GM12878 (cell line): ENCODE results near the gene SAFB. TPM values are rescaled to one million over a fixed set of nuclear protein-coding genes. Genes with fewer than 3 reads are reported as not detected.

ENCODE experiments used
- ATAC-seq: fragments of 200-7000 bp; cut with Tn5 transposase; 3 replicates; pipeline ENCODE4 v1.9.1; 2020; ENCODE audit warnings: mild to moderate bottlenecking, moderate library complexity
- BruUV-seq: library from RNA; stranded (reverse); fragments of 400-500 nt; replicated peaks from 2 replicates; lab custom pipeline; 2021; lab: Mats Ljungman, UMichigan
- CTCF ChIA-PET: fragments of 300-600 bp; sonication (Branson Sonifier 250); formaldehyde crosslinking; extraction: SDS; loops from one replicate; lab custom pipeline; 2021; ENCODE audit warnings: inconsistent platforms; lab: Yijun Ruan, JAX
- POLR2A ChIA-PET: fragments of 350-600 bp; formaldehyde crosslinking; extraction: SDS; loops from one replicate; lab custom pipeline; 2021; ENCODE audit warnings: inconsistent platforms; lab: Charles Lee
- RAD21 ChIA-PET: fragments of 300-600 bp; sonication (Branson Sonifier 250); formaldehyde crosslinking; loops from one replicate; lab custom pipeline; 2023; ENCODE audit warnings: antibody characterized with exemption; ENCODE audit not compliant: unreplicated experiment; lab: Charles Lee
- SMC1A ChIA-PET: fragments of 300-600 bp; sonication (Branson Sonifier 250); formaldehyde crosslinking; loops from one replicate; lab custom pipeline; 2023; ENCODE audit not compliant: unreplicated experiment, uncharacterized antibody; lab: Charles Lee
- DNase-seq: peaks from one replicate; pipeline ENCODE4 v3.0.0-alpha.2; 2011; ENCODE audit warnings: low read depth, low spot score
- FAIRE-seq: peaks from 3 replicates; lab custom pipeline; 2011; peaks lifted over from hg19 to GRCh38; lab: Jason Lieb, UNC
- H2AFZ ChIP-seq: 2 replicates; pipeline ENCODE4 v1.6.0; 2011; ENCODE audit warnings: low read depth, low read length, control low read depth; ENCODE audit not compliant: control insufficient read depth
- H3K27ac ChIP-seq: 2 replicates; pipeline ENCODE4 v1.5.1; 2011; ENCODE audit warnings: control low read depth; ENCODE audit not compliant: control insufficient read depth, insufficient read depth
- H3K27me3 ChIP-seq, 2 experiments: replicated peaks in 1 of 2; 2 replicates each; pipeline versions ENCODE4 v1.6.0 to v1.6.1; 2011; ENCODE audit warnings: low read length in 1 of 2; ENCODE audit not compliant: control insufficient read depth in 2 of 2, insufficient read depth in 2 of 2
- H3K36me3 ChIP-seq, 2 experiments: 2 replicates each; pipeline ENCODE4 v1.5.1; 2011; ENCODE audit warnings: low read length in 1 of 2; ENCODE audit not compliant: control insufficient read depth in 2 of 2, insufficient read depth in 2 of 2
- H3K4me1 ChIP-seq: 2 replicates; pipeline ENCODE4 v1.6.1; 2011; ENCODE audit warnings: mild to moderate bottlenecking, low read length, moderate library complexity, mixed read lengths; ENCODE audit not compliant: control insufficient read depth, insufficient read depth
- H3K4me2 ChIP-seq: 2 replicates; pipeline ENCODE4 v1.6.0; 2011; ENCODE audit warnings: control low read depth; ENCODE audit not compliant: control insufficient read depth, insufficient read depth
- H3K4me3 ChIP-seq: fragments of 200-600 bp; sonication (generic); 2 replicates; pipeline ENCODE4 v1.5.1; 2016
- H3K79me2 ChIP-seq: 2 replicates; pipeline ENCODE4 v1.6.0; 2011; ENCODE audit warnings: low read length; ENCODE audit not compliant: control insufficient read depth, insufficient read depth
- H3K9ac ChIP-seq: 2 replicates; pipeline ENCODE4 v1.8.0; 2011; ENCODE audit warnings: low read length, control low read depth, mixed read lengths; ENCODE audit not compliant: control insufficient read depth, insufficient read depth
- H3K9me3 ChIP-seq: replicated peaks from 3 replicates; pipeline ENCODE4 v1.5.1; 2011; ENCODE audit warnings: mild to moderate bottlenecking, low read length; ENCODE audit not compliant: control insufficient read depth, insufficient read depth
- H4K20me1 ChIP-seq: 2 replicates; pipeline ENCODE4 v1.6.0; 2011; ENCODE audit not compliant: control insufficient read depth, insufficient read depth
- CHD2 ChIP-seq: IDR thresholded peaks from 2 replicates; pipeline ENCODE4 v1.6.1; 2011; ENCODE audit warnings: low read depth, low read length, improper control_type of control experiment, borderline replicate concordance
- PAX8 ChIP-seq: fragments of 450-650 bp; IDR thresholded peaks from 2 replicates; pipeline ENCODE4 v1.6.1; 2017; ENCODE audit warnings: mild to moderate bottlenecking, moderate library complexity
- POLR2A ChIP-seq: IDR thresholded peaks from 2 replicates; pipeline ENCODE4 v1.6.1; 2011; ENCODE audit warnings: low read depth, mild to moderate bottlenecking, low read length
- POLR2AphosphoS2 ChIP-seq: IDR thresholded peaks from 2 replicates; pipeline ENCODE4 v1.6.1; 2011; ENCODE audit warnings: low read depth, mild to moderate bottlenecking, low read length, improper control_type of control experiment, moderate library complexity
- POLR2AphosphoS5 ChIP-seq: IDR thresholded peaks from 2 replicates; pipeline ENCODE4 v1.6.1; 2011; ENCODE audit warnings: mild to moderate bottlenecking, low read length, inconsistent platforms
- WGBS: methylation state at CpG from one replicate; pipeline ENCODE4 v1.1.6; 2016; ENCODE audit warnings: low lambda C conversion rate; ENCODE audit not compliant: insufficient replicate concordance, insufficient coverage; ENCODE audit errors: missing lambda C conversion rate; 5-methylcytosine and 5-hydroxymethylcytosine counted together
- in situ Hi-C: fragments of 300-500 bp; cut with MboI; formaldehyde crosslinking; loops from 9 replicates; pipeline ENCODE4 v1.14.3; 2018; ENCODE audit warnings: mixed read lengths
- intact Hi-C: fragments of 100-400 bp; cut with micrococcal nuclease; formaldehyde crosslinking; loops from one replicate; pipeline ENCODE4 v1.14.2; 2022; ENCODE audit not compliant: unreplicated experiment
- polyA plus RNA-seq, 11 experiments: library from polyadenylated mRNA; depleted of rRNA in 4 of 11; unstranded in 6 of 11; stranded (reverse) in 5 of 11; fragments of >200 nt; fragmentation: Nextera tagmentation in 4 of 11; fragmentation: Illumina TruSeq in 1 of 11; extraction: Ambion mirVana in 4 of 11; extraction: Trizol in 1 of 11; gene quantifications; 1 replicate in 1 of 11; 2 replicates in 10 of 11; pipeline versions ENCODE4 v1.2.1 to v1.2.3, GENCODE V29; 2011 to 2016; ENCODE audit warnings: inconsistent platforms in 2 of 11, missing spikeins in 2 of 11, low read depth in 1 of 11
- total RNA-seq, 4 experiments: library from RNA; depleted of rRNA in 3 of 4; stranded (reverse); fragments of >200 nt in 3 of 4; fragmentation: Illumina TruSeq in 1 of 4; extraction: Trizol in 1 of 4; gene quantifications; 2 replicates each; pipeline versions ENCODE4 v1.2.1 to v1.2.3, GENCODE V29; 2013 to 2021

SAFB gene
- total and polyA plus RNA-seq, 10 of the 15 experiments (the other 5 are each of a cell fraction or from before 2014, with no cell fraction given) = 1.6 to 131 (median 61.2) TPM

- Histone ChIP-seq H4K20me1 (no peaks in the 10 kb centered on the region), H3K79me2 (no peaks in the 10 kb centered on the region), H3K9me3 (no peaks in the 10 kb centered on the region; the same call in 2 of the 3 replicates), H3K27me3 (no peaks in the 10 kb centered on the region), H3K4me3 (no peak overlapping the region), H3K36me3 (peaks cover 29 to 47% of the 10 kb centered on the region in 2 experiments), H3K27ac (no peak overlapping the region), H3K4me2 (no peak overlapping the region), H3K4me1 (no peaks in the 10 kb centered on the region), H3K9ac (no peak overlapping the region), H2AFZ (no peak overlapping the region)
- intact Hi-C loops (no loop called here), in situ Hi-C loops (no loop called here)
- no TSS peak for BruUV-seq
- ChIA-PET CTCF (interaction anchor here (1.2 kb wide), 1 partner anchor 18 kb away, joined by 3 read pairs; no protein-coding TSS in a partner anchor), POLR2A (no interaction called here), SMC1A (interaction anchor here (0.6 kb wide), 1 partner anchor 1604 kb away, joined by 3 read pairs; no protein-coding TSS in a partner anchor), RAD21 (no interaction called here)
- FAIRE-seq (no peak), DNase-seq (no peak), ATAC-seq (no peak)
- 96% methylated on average over 35 of the region's 35 CpGs for whole genome bisulfite sequencing
- no peak for TF ChIP-seq PAX8
- TF ChIP-seq POLR2AphosphoS2 = peak; percentile 7; the same call in 1 of the 2 replicates
- peak; percentile 36; the same call in 1 of the 2 replicates for TF ChIP-seq POLR2A
Measured at GRCh38 chr19:5706876-5707573, 84.1 kb downstream of the SAFB start.

DNA sequence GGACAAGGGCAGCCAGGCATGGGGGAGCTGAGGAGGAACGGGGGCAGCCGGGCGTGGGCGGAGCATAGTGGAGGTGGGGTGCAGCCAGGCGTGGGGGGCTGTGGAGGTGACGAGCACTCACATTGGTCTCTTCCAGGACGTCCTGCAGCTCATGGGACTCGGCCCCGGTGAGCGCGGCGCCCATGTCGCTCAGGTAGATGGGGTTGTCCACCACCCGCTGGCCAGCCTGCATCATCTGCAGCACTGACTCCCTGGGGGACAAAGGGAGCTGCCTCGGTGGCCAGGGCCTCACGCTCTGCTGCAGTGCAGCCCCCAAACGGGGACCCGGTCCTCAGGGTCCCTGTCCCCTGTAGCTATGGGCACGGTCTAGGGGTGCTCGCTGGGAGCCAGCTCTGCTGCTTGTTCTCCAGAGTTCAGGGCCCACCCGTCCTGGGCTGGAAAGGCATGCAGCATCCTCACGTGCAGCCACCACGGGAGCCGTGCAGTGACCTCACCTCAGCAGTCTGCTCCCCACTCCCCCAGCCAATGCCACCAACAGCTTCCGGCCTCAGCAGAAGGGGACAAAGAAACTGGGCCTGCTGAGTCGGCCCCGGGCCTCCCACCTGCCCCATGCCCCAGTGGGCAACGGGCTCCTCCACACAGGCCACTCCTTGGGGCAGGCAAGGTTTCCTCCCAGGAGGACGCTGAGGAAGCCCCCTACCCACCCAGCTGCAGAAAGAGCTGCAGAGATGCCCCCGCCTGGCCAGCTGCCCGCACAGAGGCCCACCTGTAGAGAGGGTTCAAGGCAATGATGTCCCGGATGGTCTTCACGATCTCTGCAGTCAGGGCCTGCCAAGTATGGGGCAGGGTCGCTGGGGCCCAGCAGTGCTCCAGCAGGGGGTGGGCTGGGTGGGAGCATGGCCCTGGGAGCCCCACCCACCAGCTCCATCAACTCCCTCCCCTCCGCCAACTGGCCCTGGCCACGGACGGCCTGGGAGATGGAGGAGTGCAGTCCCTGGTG lies 85.0 kb downstream of the SAFB start:
- H3K4me3 ChIP-seq = no peak overlapping the region
- BruUV-seq = no TSS peak
- H3K4me2 ChIP-seq = no peak overlapping the region
- no peaks in the 10 kb centered on the region for H3K79me2 ChIP-seq
- SMC1A ChIA-PET = interaction anchor here (0.6 kb wide), 1 partner anchor 1603 kb away, joined by 3 read pairs; no protein-coding TSS in a partner anchor
- TF ChIP-seq POLR2A (peak; percentile 25; the same call in 1 of the 2 replicates), CHD2 (no peak), POLR2AphosphoS5 (peak; percentile 54)
- H3K27me3 ChIP-seq = no peaks in the 10 kb centered on the region
- CTCF ChIA-PET = interaction anchor here (0.7 to 1.0 kb wide), 2 partner anchors 17 to 18 kb away, joined by 3 read pairs; no protein-coding TSS in a partner anchor
- H4K20me1 ChIP-seq = no peaks in the 10 kb centered on the region
- POLR2A ChIA-PET = interaction anchor here (0.7 kb wide), 1 partner anchor 750 kb away, joined by 4 read pairs; no protein-coding TSS in a partner anchor
- no peak overlapping the region for H3K27ac ChIP-seq
- DNase-seq (no peak), ATAC-seq (no peak; the same call in 2 of the 3 replicates), FAIRE-seq (no peak)
- no peaks in the 10 kb centered on the region; the same call in 2 of the 3 replicates for H3K9me3 ChIP-seq
- in situ Hi-C loops (no loop called here), intact Hi-C loops (no loop called here)
- WGBS = 90% methylated on average over 37 of the region's 37 CpGs
- no peak overlapping the region for H3K9ac ChIP-seq
- RAD21 ChIA-PET = no interaction called here
- H3K36me3 ChIP-seq = peaks cover 31 to 53% of the 10 kb centered on the region in 2 experiments
- H3K4me1 ChIP-seq = no peaks in the 10 kb centered on the region
- H2AFZ ChIP-seq = no peak overlapping the region
